ENCODE results near the gene ATP5F1A.
A peak's percentile ranks its signal among the peaks of the same experiment; 100 is the strongest.
"Not testable (repeated sequence)": the region's sequence is repeated elsewhere in the genome, so short reads cannot be mapped to it uniquely, and the experiment has no call there.

ATP5F1A gene

DNA sequence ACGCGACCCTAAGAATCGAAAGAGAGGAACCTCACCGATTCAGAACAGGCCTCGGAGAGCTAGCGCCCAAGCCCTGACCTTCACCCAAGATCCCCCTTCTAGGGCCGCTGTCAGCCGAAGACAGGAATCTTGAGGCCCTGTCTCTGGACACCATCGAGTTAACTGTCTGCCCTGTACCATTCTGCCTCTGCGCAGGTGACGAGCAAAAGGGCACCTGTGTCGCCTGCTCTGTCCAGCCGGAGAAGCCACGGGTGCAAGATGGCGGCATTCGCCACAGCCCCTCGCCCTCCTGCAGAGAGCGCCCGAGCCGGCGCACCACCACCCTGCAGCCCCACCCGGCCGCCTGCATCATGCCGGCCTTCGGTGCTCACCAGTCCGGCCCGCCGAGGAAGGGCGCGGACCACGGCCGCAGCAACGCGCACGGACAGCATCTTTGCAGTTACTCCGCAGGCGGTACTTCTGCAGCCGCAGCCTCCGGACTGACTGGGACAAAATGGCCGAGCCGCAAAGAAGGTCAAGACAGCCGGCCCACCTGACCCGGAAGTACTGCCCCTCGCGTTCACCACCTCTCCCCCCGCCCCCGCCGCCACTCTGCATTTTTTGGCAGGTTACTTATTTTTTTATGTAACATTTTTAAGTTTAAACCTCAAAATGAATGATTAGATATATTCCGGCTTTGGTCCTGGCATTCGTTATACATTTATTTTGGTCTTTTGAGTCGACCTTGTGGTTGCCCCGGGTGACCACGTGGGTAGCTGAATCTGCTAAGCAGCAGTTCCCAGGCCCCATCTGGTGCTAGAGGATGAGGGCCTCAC is at the start of gene ATP5F1A:
TSS of gene ATP5F1A (minus strand) at position 496 of the 815 bp plus-strand sequence. CDS start at position 431, 65 bp downstream.
- no peak for TF ChIP-seq JUND (IDR thresholded peaks at IDR 0.05; ENCODE audit: low read depth)
- peak; percentile 65 to 82 for DNase-seq (ENCODE audit: low read depth in 1 of 2, low spot score in 1 of 2)
- in situ Hi-C loops (cut with HindIII; ENCODE audit: low pct_unique_long_range_greater_than_20kb, low sequenced_read_pairs), result no loop called here

DNA sequence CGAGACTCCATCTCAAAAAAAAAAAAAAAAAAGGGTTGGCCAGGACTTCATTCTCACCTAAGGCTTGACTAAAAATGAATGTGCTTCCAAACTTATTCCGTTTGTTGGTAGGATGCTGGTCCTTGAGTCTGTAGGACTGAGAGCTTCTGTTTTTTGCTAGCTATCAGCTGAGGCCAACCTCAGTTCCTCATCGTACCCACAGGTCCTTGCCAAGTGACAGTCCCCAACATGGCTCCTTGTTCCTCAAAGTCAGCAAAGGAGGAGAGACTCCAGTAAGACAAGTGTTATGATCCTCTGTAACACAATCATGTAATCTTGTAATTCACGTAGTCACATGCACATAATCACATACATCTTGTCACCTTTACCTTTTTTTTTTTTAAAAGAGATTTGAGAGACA is 43.1 kb upstream of the ATP5F1A start:
- in situ Hi-C loops (cut with HindIII; ENCODE audit: low pct_unique_long_range_greater_than_20kb, low sequenced_read_pairs), result no loop called here
- no peak for TF ChIP-seq JUND (IDR thresholded peaks at IDR 0.05; ENCODE audit: low read depth)
- DNase-seq (ENCODE audit: low read depth in 1 of 2, low spot score in 1 of 2), result no peak

DNA sequence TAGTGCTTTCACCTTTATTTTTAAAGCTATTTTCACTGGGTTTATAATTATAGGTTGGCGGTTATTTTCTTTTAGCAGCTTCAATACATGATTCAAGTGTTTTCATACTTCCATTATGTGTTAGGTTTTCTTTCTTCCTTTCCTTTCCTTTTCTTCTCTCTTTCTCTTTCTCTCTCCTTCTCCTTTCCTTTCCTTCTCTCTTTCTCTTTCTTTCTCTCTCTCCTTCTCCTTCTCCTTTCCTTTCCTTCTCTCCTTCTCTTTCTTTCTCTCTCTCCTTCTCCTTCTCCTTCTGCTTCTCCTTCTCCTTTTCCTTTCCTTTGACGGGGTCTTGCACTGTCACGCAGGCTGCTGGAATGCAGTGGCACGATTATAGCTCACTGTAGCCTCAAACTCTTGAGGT is 42.1 kb upstream of the ATP5F1A start:
- TF ChIP-seq JUND (IDR thresholded peaks at IDR 0.05; ENCODE audit: low read depth), result no peak
- DNase-seq (ENCODE audit: low read depth in 1 of 2, low spot score in 1 of 2), result no peak
- in situ Hi-C loops (cut with HindIII; ENCODE audit: low pct_unique_long_range_greater_than_20kb, low sequenced_read_pairs), result no loop called here

DNA sequence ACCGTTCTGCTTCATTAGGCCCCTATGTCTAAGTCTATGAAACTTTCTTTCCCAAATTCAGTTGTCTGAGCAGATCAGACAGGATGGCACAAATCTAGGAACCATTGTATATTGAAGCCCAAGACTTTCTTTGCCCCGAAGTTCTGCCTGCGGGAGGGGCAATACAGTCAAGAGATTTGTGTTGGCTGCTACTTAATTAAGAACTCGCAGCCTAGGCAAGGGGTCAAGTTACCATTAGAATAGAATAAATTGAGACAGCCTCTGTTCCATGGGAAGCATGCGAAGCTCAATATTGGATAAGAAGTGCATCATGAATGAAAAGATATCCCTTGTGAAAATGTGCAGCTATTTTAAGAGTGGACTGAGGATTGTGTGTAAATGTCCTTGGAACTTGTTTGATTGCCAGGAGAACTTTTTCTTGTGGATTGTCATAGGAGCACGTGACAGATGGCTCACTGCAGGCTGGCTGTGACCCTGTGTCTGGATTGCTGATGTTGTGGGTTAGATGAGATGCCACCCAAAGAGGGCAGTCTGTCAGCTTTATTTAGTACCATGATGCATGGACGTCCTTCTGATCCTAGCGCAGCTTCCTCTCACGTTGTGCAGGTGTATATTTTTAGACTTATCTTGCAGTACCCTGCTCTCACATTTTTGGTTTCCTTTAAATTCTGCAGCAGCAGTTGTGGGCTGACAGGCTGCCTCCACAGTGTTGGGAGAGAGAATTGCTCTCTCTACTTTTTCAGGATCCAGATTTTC is 37.0 kb upstream of the ATP5F1A start:
- no peak for DNase-seq (ENCODE audit: low read depth in 1 of 2, low spot score in 1 of 2)
- TF ChIP-seq JUND (IDR thresholded peaks at IDR 0.05; ENCODE audit: low read depth), result no peak
- in situ Hi-C loops (cut with HindIII; ENCODE audit: low pct_unique_long_range_greater_than_20kb, low sequenced_read_pairs), result no loop called here

DNA sequence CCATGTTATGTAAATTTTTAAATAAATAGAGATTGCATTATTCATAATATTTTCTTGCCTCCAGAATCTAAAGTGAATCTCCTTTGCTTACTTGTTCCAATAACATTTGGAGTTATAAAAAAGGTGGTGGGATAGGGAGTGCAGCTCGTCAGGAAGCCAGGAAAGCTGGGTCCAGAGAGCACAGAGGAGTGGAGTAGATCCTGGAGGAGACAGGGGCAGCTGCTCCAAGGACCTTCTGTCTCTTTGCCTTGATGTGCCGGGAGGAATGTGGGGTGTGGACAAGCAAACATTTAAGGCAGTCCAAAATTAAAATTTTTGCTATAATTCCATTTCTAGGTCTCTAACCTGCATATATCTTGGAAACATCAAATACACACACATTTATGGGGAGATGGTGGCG is 35.4 kb upstream of the ATP5F1A start:
- no peak for DNase-seq (ENCODE audit: low read depth in 1 of 2, low spot score in 1 of 2)
- TF ChIP-seq JUND (IDR thresholded peaks at IDR 0.05; ENCODE audit: low read depth), result no peak
- in situ Hi-C loops (cut with HindIII; ENCODE audit: low pct_unique_long_range_greater_than_20kb, low sequenced_read_pairs), result no loop called here

DNA sequence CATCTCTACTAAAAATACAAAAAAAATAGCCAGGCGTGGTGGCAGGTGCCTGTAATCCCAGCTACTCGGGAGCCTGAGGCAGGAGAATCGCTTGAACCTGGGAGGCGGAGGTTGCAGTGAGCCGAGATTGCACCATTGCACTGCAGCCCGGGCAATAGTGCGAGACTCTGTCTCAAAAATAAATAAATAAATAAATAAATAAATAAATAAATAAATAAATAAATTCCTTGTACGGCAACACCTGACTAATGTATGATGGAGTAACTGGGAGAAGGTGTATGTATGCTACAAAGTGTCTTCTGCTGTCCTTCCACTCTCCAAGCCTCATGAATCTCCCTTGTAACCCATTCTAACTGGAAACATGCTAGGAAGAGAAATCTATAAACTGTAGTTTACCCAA is 32.5 kb upstream of the ATP5F1A start:
- in situ Hi-C loops (cut with HindIII; ENCODE audit: low pct_unique_long_range_greater_than_20kb, low sequenced_read_pairs); DNase-seq (ENCODE audit: low read depth in 1 of 2, low spot score in 1 of 2): not testable (repeated sequence)

DNA sequence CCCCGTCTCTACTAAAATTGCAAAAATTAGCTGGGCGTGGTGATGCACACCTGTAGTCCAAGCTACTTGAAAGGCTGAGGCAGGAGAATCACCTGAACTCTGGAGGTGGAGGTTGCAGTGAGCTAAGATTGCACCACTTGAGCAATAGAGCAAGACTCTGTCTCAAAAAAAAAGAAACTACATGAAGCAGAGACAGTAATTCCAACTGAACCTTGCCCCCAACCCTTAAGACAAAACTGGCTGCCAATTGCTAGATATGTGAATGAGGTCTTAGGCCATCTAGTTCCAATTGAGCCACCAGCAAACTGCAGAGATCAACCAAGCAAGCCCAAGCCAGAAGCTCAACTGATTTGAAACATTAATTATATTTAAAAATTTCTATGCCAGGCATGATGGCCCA is 32.0 kb upstream of the ATP5F1A start:
- in situ Hi-C loops (cut with HindIII; ENCODE audit: low pct_unique_long_range_greater_than_20kb, low sequenced_read_pairs), result no loop called here
- no peak for DNase-seq (ENCODE audit: low read depth in 1 of 2, low spot score in 1 of 2)
- no peak for TF ChIP-seq JUND (IDR thresholded peaks at IDR 0.05; ENCODE audit: low read depth)

DNA sequence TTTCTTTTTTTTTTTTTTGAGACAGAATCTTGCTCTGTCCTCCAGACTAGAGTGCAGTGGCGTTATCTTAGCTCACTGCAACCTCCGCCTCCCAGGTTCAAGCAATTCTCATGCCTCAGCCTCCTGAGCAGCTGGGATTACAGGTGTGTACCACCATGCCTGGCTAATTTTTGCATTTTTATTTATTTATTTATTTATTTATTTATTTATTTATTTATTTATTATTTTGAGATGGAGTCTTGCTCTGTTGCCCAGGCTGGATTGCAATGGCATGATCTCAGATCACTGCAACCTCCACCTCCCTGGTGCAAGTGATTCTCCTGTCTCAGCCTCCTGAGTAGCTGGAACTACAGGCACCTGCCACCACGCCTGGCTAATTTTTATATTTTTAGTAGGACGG is 28.5 kb upstream of the ATP5F1A start:
- in situ Hi-C loops (cut with HindIII; ENCODE audit: low pct_unique_long_range_greater_than_20kb, low sequenced_read_pairs); DNase-seq (ENCODE audit: low read depth in 1 of 2, low spot score in 1 of 2): not testable (repeated sequence)

DNA sequence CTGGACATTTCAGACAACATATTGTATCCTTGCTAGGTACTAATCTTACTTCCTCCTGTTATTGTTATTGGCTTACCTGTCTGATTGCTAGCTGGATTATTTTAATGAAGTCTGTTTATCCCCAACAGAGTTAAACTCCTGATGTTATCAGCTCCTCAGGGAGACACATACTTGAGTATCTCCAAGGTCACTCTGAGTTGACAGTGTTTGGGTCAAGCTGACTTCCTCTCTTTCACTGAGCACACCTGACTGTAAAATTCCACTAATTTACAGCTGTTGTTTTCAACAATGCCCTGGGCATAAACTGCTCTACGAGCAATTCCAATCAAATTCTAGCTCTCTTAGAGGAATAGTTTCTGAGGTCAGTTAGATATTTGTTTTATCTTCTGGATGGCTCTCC is 15.7 kb upstream of the ATP5F1A start:
- in situ Hi-C loops (cut with HindIII; ENCODE audit: low pct_unique_long_range_greater_than_20kb, low sequenced_read_pairs), result no loop called here
- peak in 1 of 2 experiments; percentile 73 for DNase-seq (ENCODE audit: low read depth in 1 of 2, low spot score in 1 of 2)
- TF ChIP-seq JUND (IDR thresholded peaks at IDR 0.05; ENCODE audit: low read depth), result no peak

DNA sequence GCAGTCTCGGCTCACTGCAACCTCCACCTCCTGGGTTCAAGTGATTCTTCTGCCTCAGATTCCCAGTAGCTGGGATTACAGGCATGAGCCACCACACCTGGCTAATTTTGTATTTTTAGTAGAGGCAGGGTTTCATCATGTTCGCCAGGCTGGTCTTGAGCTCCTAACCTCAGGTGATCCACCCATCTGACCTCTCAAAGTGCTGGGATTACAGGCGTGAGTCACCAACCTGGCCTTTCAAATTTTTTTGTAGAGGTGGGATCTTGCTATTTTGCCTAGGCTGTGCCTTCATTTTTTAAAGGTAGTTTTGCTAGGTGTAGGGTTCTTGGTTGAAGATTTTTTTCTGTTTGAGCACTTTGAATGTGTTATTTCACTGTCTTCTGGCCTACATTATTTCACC is 12.3 kb upstream of the ATP5F1A start:
- no peak for TF ChIP-seq JUND (IDR thresholded peaks at IDR 0.05; ENCODE audit: low read depth)
- no peak for DNase-seq (ENCODE audit: low read depth in 1 of 2, low spot score in 1 of 2)
- in situ Hi-C loops (cut with HindIII; ENCODE audit: low pct_unique_long_range_greater_than_20kb, low sequenced_read_pairs), result no loop called here

DNA sequence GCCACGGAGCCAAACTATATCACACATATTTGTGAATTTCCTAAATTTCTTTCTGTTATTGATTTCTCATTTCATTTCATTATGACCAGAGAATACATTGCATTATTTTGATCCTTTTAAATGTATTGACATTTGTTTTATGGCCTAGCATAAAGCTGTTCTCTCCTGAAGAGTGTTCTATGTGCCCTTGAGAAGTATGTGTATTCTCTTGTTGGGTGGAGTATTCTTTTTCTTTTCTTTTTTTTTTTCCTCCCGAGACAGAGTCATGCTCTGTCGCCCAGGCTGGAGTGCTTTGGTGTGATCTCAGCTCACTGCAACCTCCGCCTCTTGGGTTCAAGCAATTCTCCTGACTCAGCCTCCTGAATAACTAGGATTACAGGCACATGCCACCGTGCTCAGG is 11.3 kb upstream of the ATP5F1A start:
- no peak for TF ChIP-seq JUND (IDR thresholded peaks at IDR 0.05; ENCODE audit: low read depth)
- DNase-seq (ENCODE audit: low read depth in 1 of 2, low spot score in 1 of 2), result no peak
- in situ Hi-C loops (cut with HindIII; ENCODE audit: low pct_unique_long_range_greater_than_20kb, low sequenced_read_pairs), result no loop called here

DNA sequence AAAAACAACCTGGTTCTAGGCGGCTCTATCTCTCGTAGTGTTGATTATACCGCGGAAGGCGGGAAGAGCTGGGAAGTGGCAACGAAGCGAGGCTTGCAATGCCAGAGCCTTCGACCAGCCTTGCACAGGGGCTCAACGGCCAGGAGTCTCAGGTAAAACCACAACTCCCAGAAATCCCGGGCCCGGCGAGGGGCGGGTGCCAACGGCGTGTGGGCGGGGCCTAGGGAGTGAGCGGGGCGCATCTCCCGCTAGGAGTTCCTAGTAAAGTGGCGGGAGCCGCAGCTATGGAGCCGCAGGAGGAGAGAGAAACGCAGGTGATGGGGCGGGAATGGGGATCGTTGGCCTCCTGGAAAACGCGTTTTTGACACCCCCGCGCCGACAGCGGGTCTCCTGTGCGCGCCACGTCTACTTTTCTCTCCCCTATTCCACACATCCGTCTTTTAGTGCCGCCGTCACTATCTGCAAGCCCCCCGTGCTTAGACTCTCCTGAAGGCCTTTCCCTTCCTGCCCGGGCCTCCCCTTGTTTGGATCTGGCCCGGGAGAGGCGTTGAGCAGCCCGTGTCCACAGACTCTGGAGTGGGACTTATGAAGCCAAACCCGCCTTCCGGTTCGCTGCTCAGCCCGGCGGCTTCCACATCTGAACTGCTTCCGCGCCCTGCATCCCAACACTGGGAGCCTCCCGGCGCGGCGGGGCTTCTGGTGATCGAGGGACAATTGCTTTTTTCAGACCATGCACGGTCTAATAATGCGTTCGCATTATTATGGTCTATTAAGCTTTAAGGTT is 6.2 kb upstream of the ATP5F1A start, which contains the start of gene HAUS1:
TSS of gene HAUS1 (plus strand) at position 258 of the 784 bp plus-strand sequence. CDS start at position 285, 27 bp downstream.
- in situ Hi-C loops (cut with HindIII; ENCODE audit: low pct_unique_long_range_greater_than_20kb, low sequenced_read_pairs), result no loop called here
- peak; percentile 67 to 91 for DNase-seq (ENCODE audit: low read depth in 1 of 2, low spot score in 1 of 2)
- TF ChIP-seq JUND (IDR thresholded peaks at IDR 0.05; ENCODE audit: low read depth), result no peak

Data from T47D (cell line).